HG03469 (cell line): ENCODE measurements around the gene FFAR2.

ENCODE experiments used
- ATAC-seq: cut with Tn5 transposase; IDR thresholded peaks from one replicate; pipeline ENCODE4 v1.9.1; 2021; ENCODE audit warnings: mild to moderate bottlenecking, moderate library complexity, moderate number of reproducible peaks; ENCODE audit not compliant: unreplicated experiment

The FFAR2 gene

GRCh38 chr19:35484252-35485036 lies 36.4 kb downstream of the FFAR2 start:
- no peak for ATAC-seq

DNA sequence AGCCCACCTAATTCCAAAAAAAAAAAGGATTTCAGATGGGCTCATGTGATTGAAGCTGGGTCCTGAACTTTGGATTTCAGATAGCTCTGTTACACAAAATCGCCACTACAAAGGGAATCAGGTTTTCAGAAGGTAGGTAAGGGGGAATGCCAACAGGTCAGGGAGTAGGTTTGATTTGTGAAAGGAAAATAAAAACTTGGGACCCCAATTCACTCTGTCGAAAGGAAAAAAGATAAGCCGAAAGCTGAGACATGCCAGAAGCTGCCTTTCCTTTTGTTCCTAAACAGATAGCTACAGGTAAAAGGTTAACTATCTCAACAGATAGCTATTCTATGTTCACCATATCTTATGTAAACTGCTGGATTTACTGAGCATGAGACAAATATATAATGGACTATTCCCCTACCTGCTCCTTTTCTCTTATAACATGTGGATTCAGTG lies 38.2 kb downstream of the FFAR2 start:
- no peak for ATAC-seq

DNA sequence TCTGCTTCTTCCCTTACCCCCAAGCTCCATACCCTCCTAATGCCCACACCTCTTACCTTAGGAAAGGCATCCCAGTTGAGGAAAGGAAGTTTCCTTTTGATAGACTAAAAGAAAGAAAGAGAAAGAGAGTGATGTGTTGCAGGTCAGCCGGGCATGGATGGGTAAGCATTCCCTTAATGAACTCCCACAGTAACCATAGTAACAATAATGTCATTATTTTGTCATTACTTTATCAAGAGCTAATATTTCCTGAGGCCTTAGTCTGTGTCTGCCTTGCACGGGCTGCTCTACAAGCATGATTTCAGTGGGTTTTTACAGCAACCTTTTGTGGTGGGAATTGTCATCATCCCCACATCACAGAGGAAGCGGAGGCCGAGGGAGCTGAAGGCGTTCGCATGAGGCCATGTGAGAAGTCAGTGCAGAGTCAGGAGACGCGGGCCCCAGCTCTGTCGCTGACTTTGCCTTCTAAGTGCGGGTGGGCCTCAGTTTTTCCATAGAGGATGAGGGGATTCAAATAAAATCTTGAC lies 39.7 kb downstream of the FFAR2 start:
- no peak for ATAC-seq

DNA sequence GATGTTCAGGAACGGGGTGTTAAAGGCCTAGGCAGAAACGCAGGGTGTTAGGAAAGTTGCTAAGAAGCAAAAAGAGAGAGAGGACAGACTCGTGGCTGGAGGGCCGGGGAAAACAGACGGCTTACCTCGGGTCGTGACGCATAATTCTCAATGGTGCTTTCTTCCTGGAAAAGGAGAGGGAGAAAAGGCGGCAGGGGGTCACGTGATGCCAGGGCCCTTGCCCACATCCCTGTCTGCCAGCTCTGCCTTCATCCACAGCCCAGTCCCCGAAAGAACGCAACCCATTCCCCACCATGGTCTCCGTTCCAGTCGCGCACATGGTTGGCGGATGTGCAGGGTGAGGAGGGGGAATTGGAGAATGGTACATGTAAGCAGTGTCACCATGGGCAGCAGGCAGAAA lies 40.6 kb downstream of the FFAR2 start:
- no peak for ATAC-seq

DNA sequence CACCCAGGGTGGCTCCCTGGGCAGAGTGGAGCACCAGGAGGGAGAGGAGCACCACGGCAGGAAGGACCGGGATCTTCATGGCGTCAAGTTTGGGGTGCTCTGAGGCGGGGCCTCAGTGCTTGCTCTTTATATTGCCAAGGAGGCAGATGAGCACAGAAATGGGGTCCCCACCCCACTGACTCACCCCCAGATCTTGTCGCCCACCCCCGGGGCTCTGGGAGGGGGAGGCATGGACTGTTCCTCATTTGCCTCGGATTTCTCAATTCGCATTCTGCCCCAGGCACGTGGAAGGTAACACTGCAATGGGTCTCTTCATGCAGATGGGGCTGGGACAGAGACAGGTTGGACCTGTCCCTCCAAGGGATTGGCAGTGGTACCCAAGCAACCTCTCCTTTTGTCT lies 42.3 kb downstream of the FFAR2 start, which contains the start of gene KRTDAP:
KRTDAP (minus strand) TSS at position 101 of the 400 bp plus-strand sequence; CDS start at position 79, 22 bp downstream.
- ATAC-seq = no peak

- no peak for ATAC-seq
Measured at GRCh38 chr19:35491836-35492360, 43.8 kb downstream of the FFAR2 start.

DNA sequence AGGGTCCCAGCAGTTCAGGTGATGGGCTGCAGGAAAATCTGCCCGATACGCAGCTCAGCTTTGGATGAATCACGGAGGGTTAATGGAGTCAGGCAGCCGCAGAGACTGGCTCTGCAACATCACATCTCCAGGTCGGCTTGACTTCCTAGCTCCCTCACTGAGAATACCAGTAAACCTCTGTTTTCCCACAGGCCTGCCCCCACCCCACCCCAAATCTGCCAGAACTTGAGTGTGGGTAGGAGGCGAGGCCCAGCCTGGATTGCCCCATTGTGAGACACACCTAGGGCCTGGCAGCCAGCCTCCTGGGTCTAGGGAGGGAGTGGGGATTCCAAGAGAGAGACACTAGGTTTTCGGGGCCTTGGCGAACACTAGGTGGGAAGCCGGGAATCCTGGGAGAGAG lies 45.9 kb downstream of the FFAR2 start:
- ATAC-seq = no peak

- no peak for ATAC-seq
Measured at GRCh38 chr19:35495107-35496064, 47.3 kb downstream of the FFAR2 start.

DNA sequence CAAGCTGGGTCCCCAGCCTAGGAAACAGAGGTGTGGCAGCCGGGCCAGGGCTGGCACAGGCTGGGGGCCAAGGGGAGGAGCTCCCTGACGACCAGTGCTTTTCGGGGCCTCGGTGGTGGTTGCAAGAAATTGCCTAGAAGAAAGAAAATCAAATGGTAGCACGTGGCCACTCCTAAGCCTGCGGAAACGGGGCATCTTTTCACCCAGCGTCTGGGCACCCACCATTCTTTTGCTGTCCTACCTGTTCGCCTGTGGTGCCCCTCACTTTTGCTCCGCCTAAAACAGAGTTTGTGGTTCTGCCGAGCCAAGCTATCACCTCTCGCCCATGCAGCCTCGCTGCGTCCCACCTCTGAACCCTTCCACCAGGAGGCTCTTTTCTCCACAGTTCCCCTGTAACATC lies 49.3 kb downstream of the FFAR2 start:
- no peak for ATAC-seq

DNA sequence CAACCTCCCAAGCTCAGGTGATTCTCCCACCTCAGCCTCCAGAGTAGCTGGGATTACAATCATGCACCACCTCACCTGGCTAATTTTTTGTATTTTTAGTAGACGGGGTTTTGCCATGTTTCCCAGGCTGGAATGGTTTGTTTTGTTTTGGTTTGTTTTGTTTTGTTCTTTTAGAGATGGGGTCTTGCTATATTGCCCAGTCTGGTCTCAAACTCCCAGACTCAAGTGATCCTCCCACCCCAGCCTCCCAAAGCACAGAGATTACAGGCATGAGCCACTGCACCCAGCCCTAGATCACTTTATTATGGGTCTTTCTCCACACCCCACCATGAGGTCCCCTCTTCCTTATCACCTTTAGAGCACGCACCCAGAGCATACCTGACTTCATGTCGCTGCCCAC lies 50.2 kb downstream of the FFAR2 start:
- ATAC-seq = no peak

- no peak for ATAC-seq
Measured at GRCh38 chr19:35498984-35499527, 51.0 kb downstream of the FFAR2 start.

- no peak for ATAC-seq
Measured at GRCh38 chr19:35500611-35501010, 52.6 kb downstream of the FFAR2 start.
